IMR-90 (cell line): ENCODE results near the gene CCDC116. TPM values are rescaled to one million over a fixed set of nuclear protein-coding genes. Genes with fewer than 3 reads are reported as not detected.

Source experiments
- ATAC-seq: fragments of 200-7000 bp; cut with Tn5 transposase; 2 replicates; pipeline ENCODE4 v1.9.1; 2020; ENCODE audit warnings: low read depth, mild to moderate bottlenecking, moderate library complexity
- BruUV-seq: library from RNA; stranded (reverse); fragments of 400-500 nt; replicated peaks from 2 replicates; lab custom pipeline; 2021; lab: Mats Ljungman, UMichigan
- CTCF ChIA-PET: fragments of 300-600 bp; formaldehyde crosslinking; extraction: SDS; loops from one replicate; lab custom pipeline; 2021; ENCODE audit warnings: antibody characterized with exemption; lab: Yijun Ruan, JAX
- POLR2A ChIA-PET: fragments of 300-600 bp; sonication (Branson Sonifier 250); formaldehyde crosslinking; loops from one replicate; lab custom pipeline; 2022; ENCODE audit warnings: antibody characterized with exemption; ENCODE audit not compliant: unreplicated experiment; lab: Charles Lee
- DNase-seq: peaks from one replicate; pipeline ENCODE4 v3.0.0; 2013
- H2AFZ ChIP-seq: replicated peaks from 2 replicates; pipeline ENCODE3; 2013; ENCODE audit warnings: low read length, mild to moderate bottlenecking; ENCODE audit not compliant: poor library complexity
- H2AK5ac ChIP-seq: 2 replicates; pipeline ENCODE4 v1.6.1; 2013; ENCODE audit warnings: low read depth, low read length, inconsistent platforms
- H2AK9ac ChIP-seq: replicated peaks from 2 replicates; pipeline ENCODE3; 2013; ENCODE audit warnings: mild to moderate bottlenecking, low read depth, low read length, moderate library complexity; ENCODE audit not compliant: poor library complexity
- H2BK120ac ChIP-seq: 2 replicates; pipeline ENCODE4 v1.6.1; 2013; ENCODE audit warnings: low read depth, low read length, inconsistent platforms
- H2BK15ac ChIP-seq: 3 replicates; pipeline ENCODE4 v1.6.1; 2013; ENCODE audit warnings: low read depth, low read length, inconsistent platforms
- H2BK20ac ChIP-seq: 2 replicates; pipeline ENCODE4 v1.6.1; 2013; ENCODE audit warnings: low read depth, mild to moderate bottlenecking, inconsistent platforms, low read length, moderate library complexity
- H2BK5ac ChIP-seq: 2 replicates; pipeline ENCODE4 v1.6.1; 2013; ENCODE audit warnings: mild to moderate bottlenecking, low read depth, low read length, inconsistent platforms; ENCODE audit not compliant: poor library complexity, severe bottlenecking
- H3K14ac ChIP-seq: replicated peaks from 2 replicates; pipeline ENCODE4 v1.6.1; 2013; ENCODE audit warnings: low read depth, low read length, inconsistent platforms
- H3K18ac ChIP-seq: 2 replicates; pipeline ENCODE4 v1.6.1; 2013; ENCODE audit warnings: low read depth, low read length, control low read depth
- H3K23ac ChIP-seq: 2 replicates; pipeline ENCODE4 v1.6.1; 2013; ENCODE audit warnings: low read depth, low read length, inconsistent platforms
- H3K27ac ChIP-seq: 2 replicates; pipeline ENCODE4 v1.5.1; 2013; ENCODE audit warnings: mild to moderate bottlenecking, control low read depth, low read length; ENCODE audit not compliant: insufficient read depth
- H3K27me3 ChIP-seq: 2 replicates; pipeline ENCODE4 v1.6.1; 2013; ENCODE audit warnings: low read length; ENCODE audit not compliant: control insufficient read depth, insufficient read depth
- H3K36me3 ChIP-seq: 2 replicates; pipeline ENCODE4 v1.6.1; 2013; ENCODE audit warnings: low read length, mixed read lengths; ENCODE audit not compliant: control insufficient read depth, insufficient read depth
- H3K4ac ChIP-seq: 2 replicates; pipeline ENCODE4 v1.6.1; 2013; ENCODE audit warnings: low read depth, low read length, inconsistent platforms
- H3K4me1 ChIP-seq: 2 replicates; pipeline ENCODE4 v1.6.1; 2013; ENCODE audit warnings: low read length, mixed read lengths; ENCODE audit not compliant: control insufficient read depth, insufficient read depth
- H3K4me2 ChIP-seq: 2 replicates; pipeline ENCODE4 v1.6.1; 2013; ENCODE audit warnings: low read depth, mild to moderate bottlenecking, control low read depth, low read length, moderate library complexity
- H3K4me3 ChIP-seq: 2 replicates; pipeline ENCODE4 v1.5.1; 2013; ENCODE audit warnings: low read depth, mild to moderate bottlenecking, control low read depth, low read length, moderate library complexity; ENCODE audit not compliant: insufficient read depth
- H3K56ac ChIP-seq: 2 replicates; pipeline ENCODE4 v1.6.1; 2013; ENCODE audit warnings: low read length, inconsistent platforms; ENCODE audit not compliant: insufficient read depth; ENCODE audit errors: extremely low read depth
- H3K79me1 ChIP-seq, 2 experiments: 2 replicates each; pipeline ENCODE4 v1.6.1; 2013; ENCODE audit warnings: low read length in 2 of 2, inconsistent platforms in 1 of 2, low read depth in 1 of 2
- H3K9ac ChIP-seq: 2 replicates; pipeline ENCODE4 v1.6.1; 2013; ENCODE audit warnings: low read depth, low read length, control low read depth
- H3K9me1 ChIP-seq: 2 replicates; pipeline ENCODE4 v1.6.1; 2013; ENCODE audit warnings: low read length, inconsistent platforms; ENCODE audit not compliant: insufficient read depth
- H3K9me3 ChIP-seq: 2 replicates; pipeline ENCODE4 v1.6.1; 2013; ENCODE audit warnings: low read length; ENCODE audit not compliant: control insufficient read depth, insufficient read depth
- H4K20me1 ChIP-seq: 2 replicates; pipeline ENCODE4 v1.6.1; 2013; ENCODE audit warnings: low read length, inconsistent platforms; ENCODE audit not compliant: insufficient read depth
- H4K5ac ChIP-seq: 2 replicates; pipeline ENCODE4 v1.6.1; 2013; ENCODE audit warnings: mild to moderate bottlenecking, low read depth, low read length, control low read depth
- H4K8ac ChIP-seq, 2 experiments: 2 replicates each; pipeline ENCODE4 v1.6.1; 2013; ENCODE audit warnings: low read depth in 2 of 2, low read length in 2 of 2, control low read depth in 1 of 2, inconsistent platforms in 1 of 2
- H4K91ac ChIP-seq: 2 replicates; pipeline ENCODE4 v1.6.1; 2013; ENCODE audit warnings: low read depth, low read length, inconsistent platforms; ENCODE audit not compliant: insufficient read depth
- BHLHE40 ChIP-seq: fragments of 150-350 bp; IDR thresholded peaks from 2 replicates; pipeline ENCODE4 v1.6.1; 2016; ENCODE audit warnings: mild to moderate bottlenecking, low read depth, low read length
- CEBPB ChIP-seq: IDR thresholded peaks from 2 replicates; pipeline ENCODE4 v1.6.1; 2012; ENCODE audit warnings: low read depth, low read length, improper control_type of control experiment
- CHD1 ChIP-seq: IDR thresholded peaks from 2 replicates; pipeline ENCODE4 v1.6.1; 2012; ENCODE audit warnings: low read depth, low read length, improper control_type of control experiment
- FOS ChIP-seq: fragments of 150-350 bp; IDR thresholded peaks from 2 replicates; pipeline ENCODE4 v1.6.1; 2016; ENCODE audit warnings: low read depth, low read length
- MAFK ChIP-seq: IDR thresholded peaks from 2 replicates; pipeline ENCODE4 v1.6.1; 2012; ENCODE audit warnings: low read depth, low read length, improper control_type of control experiment
- MAZ ChIP-seq: IDR thresholded peaks from 2 replicates; pipeline ENCODE4 v1.6.1; 2012; ENCODE audit warnings: low read depth, mild to moderate bottlenecking, low read length, improper control_type of control experiment, moderate library complexity, borderline replicate concordance
- MXI1 ChIP-seq: IDR thresholded peaks from 2 replicates; pipeline ENCODE4 v1.6.1; 2012; ENCODE audit warnings: low read depth, mild to moderate bottlenecking, low read length, moderate library complexity, borderline replicate concordance
- NFE2L2 ChIP-seq: fragments of 150-350 bp; IDR thresholded peaks from 2 replicates; pipeline ENCODE4 v1.6.1; 2016; ENCODE audit warnings: low read depth, mild to moderate bottlenecking, low read length
- POLR2A ChIP-seq: IDR thresholded peaks from 2 replicates; pipeline ENCODE4 v1.6.1; 2012; ENCODE audit warnings: mild to moderate bottlenecking, low read depth, low read length
- RAD21 ChIP-seq: IDR thresholded peaks from 2 replicates; pipeline ENCODE4 v1.6.1; 2012; ENCODE audit warnings: low read length, improper control_type of control experiment
- RCOR1 ChIP-seq: IDR thresholded peaks from 2 replicates; pipeline ENCODE4 v1.6.1; 2012; ENCODE audit warnings: mild to moderate bottlenecking, low read length, improper control_type of control experiment; ENCODE audit not compliant: insufficient replicate concordance
- RFX5 ChIP-seq: IDR thresholded peaks from 2 replicates; pipeline ENCODE4 v1.8.0; 2012; ENCODE audit warnings: low read depth, mild to moderate bottlenecking, low read length, moderate library complexity
- SMC3 ChIP-seq: fragments of 150-350 bp; IDR thresholded peaks from 2 replicates; pipeline ENCODE4 v1.6.1; 2016; ENCODE audit warnings: low read depth, mild to moderate bottlenecking, antibody characterized with exemption, low read length, moderate library complexity
- WGBS, 2 experiments: methylation state at CpG; one replicate each; pipeline versions ENCODE4 v1.1.5 to v1.1.7; 2013; ENCODE audit warnings: missing lambda C conversion rate in 2 of 2; ENCODE audit not compliant: insufficient read length in 1 of 2; ENCODE audit errors: extremely low coverage in 2 of 2; 5-methylcytosine and 5-hydroxymethylcytosine counted together
- dilution Hi-C: fragments of 300-500 bp; cut with HindIII; formaldehyde crosslinking; loops from one replicate; pipeline ENCODE4 v1.14.3; 2018; ENCODE audit warnings: low sequenced_read_pairs; ENCODE audit not compliant: unreplicated experiment
- in situ Hi-C: fragments of 300-500 bp; cut with MboI; formaldehyde crosslinking; loops from 3 replicates; pipeline ENCODE4 v1.14.3; 2019; ENCODE audit warnings: low sequenced_read_pairs, inconsistent platforms, mixed read lengths
- intact Hi-C: fragments of 100-400 bp; cut with micrococcal nuclease; formaldehyde crosslinking; loops from 2 replicates; pipeline ENCODE4 v1.10.0; 2022
- polyA plus RNA-seq, 3 experiments: library from polyadenylated mRNA; depleted of rRNA; stranded (reverse); fragments of >200 nt; gene quantifications; 2 replicates each; pipeline ENCODE4 v1.2.3, GENCODE V29; 2012; ENCODE audit warnings: low replicate concordance in 1 of 3
- total RNA-seq: library from RNA; depleted of rRNA; stranded (reverse); fragments of >200 nt; gene quantifications from 2 replicates; pipeline ENCODE4 v1.2.3, GENCODE V29; 2012
- TF ChIP-seq, protein P1 (sequence below): fragments of 150-350 bp; IDR thresholded peaks from 2 replicates; pipeline ENCODE4 v1.6.1; 2017; ENCODE audit warnings: mild to moderate bottlenecking, antibody characterized with exemption, low read length, low read depth
- TF ChIP-seq, protein P2 (sequence below): fragments of 150-350 bp; IDR thresholded peaks from 2 replicates; pipeline ENCODE4 v1.6.1; 2016; ENCODE audit warnings: low read depth, mild to moderate bottlenecking, low read length, moderate library complexity, borderline replicate concordance
- TF ChIP-seq, protein P3 (sequence below): conservative IDR thresholded peaks from 2 replicates; pipeline ENCODE4 v1.5.1; 2012; ENCODE audit warnings: mild to moderate bottlenecking, low read depth, low read length, improper control_type of control experiment

The CCDC116 gene
- total and polyA plus RNA-seq, 2 of the 4 experiments (the other 2 are of a cell fraction), result under 0.01 to 0.27 TPM

DNA sequence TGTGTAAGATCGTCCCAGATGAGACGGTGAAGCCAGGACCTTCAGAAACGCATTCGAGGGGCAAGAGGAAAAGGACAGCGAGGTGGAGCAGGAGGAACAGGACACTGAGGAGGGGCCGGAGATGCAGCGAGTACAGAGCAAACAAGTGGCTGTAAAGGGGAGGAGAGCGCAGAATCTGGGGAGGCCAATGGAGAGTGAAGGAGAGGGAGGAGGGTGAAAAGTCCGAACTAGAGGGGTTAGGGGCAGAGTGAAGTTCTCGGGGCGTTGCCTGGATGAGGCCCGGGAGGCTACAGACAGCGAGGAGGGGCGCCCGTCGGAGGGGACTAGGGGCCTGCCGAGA, 24.4 kb downstream of the CCDC116 start:
- Histone ChIP-seq H4K91ac (no peak overlapping the region), H3K4me1 (peaks cover 3% of the 10 kb centered on the region), H3K4ac (peak overlapping the region; percentile 53; the same call in 1 of the 2 replicates), H3K27ac (no peak overlapping the region), H3K56ac (no peak overlapping the region), H2BK15ac (no peak overlapping the region), H3K9ac (no peak overlapping the region), H3K9me1 (peaks cover 14% of the 10 kb centered on the region), H2BK120ac (no peak overlapping the region; the same call in 1 of the 2 replicates), H4K20me1 (no peaks in the 10 kb centered on the region), H2AK5ac (peak overlapping the region; percentile 43; the same call in 1 of the 2 replicates), H3K27me3 (peaks cover 4% of the 10 kb centered on the region; the same call in 1 of the 2 replicates), H2AK9ac (peak overlapping the region; percentile 95), H3K23ac (0 out of 2 replicates have a peak overlapping the region, but pooled peaks have one; percentile 15), H2BK5ac (no peak overlapping the region), H3K36me3 (no peaks in the 10 kb centered on the region), H2BK20ac (no peak overlapping the region), H3K79me1 (peaks cover 3 to 22% of the 10 kb centered on the region in 2 experiments; a peak in 3 of 4 replicates), H3K14ac (no peak overlapping the region; the same call in 1 of the 2 replicates), H3K18ac (no peak overlapping the region), H2AFZ (peak overlapping the region; percentile 97), H4K5ac (no peak overlapping the region; the same call in 1 of the 2 replicates), H3K4me2 (peak overlapping the region; percentile 76; the same call in 1 of the 2 replicates), H4K8ac (peak overlapping the region; percentile 46 to 71; a peak in 2 of 4 replicates), H3K9me3 (no peaks in the 10 kb centered on the region), H3K4me3 (peak overlapping the region; percentile 82)
- TF ChIP-seq SMC3, result no peak
- TF ChIP-seq POLR2A, result no peak
- no peak for TF ChIP-seq RAD21
- no peak for TF ChIP-seq CEBPB
- TF ChIP-seq, protein P1, sequence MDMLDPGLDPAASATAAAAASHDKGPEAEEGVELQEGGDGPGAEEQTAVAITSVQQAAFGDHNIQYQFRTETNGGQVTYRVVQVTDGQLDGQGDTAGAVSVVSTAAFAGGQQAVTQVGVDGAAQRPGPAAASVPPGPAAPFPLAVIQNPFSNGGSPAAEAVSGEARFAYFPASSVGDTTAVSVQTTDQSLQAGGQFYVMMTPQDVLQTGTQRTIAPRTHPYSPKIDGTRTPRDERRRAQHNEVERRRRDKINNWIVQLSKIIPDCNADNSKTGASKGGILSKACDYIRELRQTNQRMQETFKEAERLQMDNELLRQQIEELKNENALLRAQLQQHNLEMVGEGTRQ, result no peak
- no peak for TF ChIP-seq BHLHE40
- no peak for TF ChIP-seq MAFK
- TF ChIP-seq RCOR1, result no peak
- TF ChIP-seq FOS, result no peak
- TF ChIP-seq, protein P2, sequence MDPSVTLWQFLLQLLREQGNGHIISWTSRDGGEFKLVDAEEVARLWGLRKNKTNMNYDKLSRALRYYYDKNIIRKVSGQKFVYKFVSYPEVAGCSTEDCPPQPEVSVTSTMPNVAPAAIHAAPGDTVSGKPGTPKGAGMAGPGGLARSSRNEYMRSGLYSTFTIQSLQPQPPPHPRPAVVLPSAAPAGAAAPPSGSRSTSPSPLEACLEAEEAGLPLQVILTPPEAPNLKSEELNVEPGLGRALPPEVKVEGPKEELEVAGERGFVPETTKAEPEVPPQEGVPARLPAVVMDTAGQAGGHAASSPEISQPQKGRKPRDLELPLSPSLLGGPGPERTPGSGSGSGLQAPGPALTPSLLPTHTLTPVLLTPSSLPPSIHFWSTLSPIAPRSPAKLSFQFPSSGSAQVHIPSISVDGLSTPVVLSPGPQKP, result no peak
- no peak for TF ChIP-seq MAZ
- no peak for TF ChIP-seq CHD1
- TF ChIP-seq NFE2L2, result no peak
- TF ChIP-seq, protein P3, sequence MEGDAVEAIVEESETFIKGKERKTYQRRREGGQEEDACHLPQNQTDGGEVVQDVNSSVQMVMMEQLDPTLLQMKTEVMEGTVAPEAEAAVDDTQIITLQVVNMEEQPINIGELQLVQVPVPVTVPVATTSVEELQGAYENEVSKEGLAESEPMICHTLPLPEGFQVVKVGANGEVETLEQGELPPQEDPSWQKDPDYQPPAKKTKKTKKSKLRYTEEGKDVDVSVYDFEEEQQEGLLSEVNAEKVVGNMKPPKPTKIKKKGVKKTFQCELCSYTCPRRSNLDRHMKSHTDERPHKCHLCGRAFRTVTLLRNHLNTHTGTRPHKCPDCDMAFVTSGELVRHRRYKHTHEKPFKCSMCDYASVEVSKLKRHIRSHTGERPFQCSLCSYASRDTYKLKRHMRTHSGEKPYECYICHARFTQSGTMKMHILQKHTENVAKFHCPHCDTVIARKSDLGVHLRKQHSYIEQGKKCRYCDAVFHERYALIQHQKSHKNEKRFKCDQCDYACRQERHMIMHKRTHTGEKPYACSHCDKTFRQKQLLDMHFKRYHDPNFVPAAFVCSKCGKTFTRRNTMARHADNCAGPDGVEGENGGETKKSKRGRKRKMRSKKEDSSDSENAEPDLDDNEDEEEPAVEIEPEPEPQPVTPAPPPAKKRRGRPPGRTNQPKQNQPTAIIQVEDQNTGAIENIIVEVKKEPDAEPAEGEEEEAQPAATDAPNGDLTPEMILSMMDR, result no peak
- no peak for TF ChIP-seq MXI1
- no peak for TF ChIP-seq RFX5
- intact Hi-C loops, result no loop called here
- POLR2A ChIA-PET, result no interaction called here
- in situ Hi-C loops, result no loop called here
- BruUV-seq, result no TSS peak
- CTCF ChIA-PET, result no interaction called here
- dilution Hi-C loops, result no loop called here
- 43% methylated on average over 11 of the region's 17 CpGs; no CpG with 5 or more reads in 1 of the 2 experiments for WGBS, 2 experiments
- no peak for ATAC-seq
- no peak for DNase-seq
